GM23248 (cell line): ENCODE data around the gene OPCML.

ENCODE experiments used
- EZH2 ChIP-seq: fragments of 200-600 bp; sonication (generic); IDR thresholded peaks from 2 replicates; pipeline ENCODE4 v1.6.1; 2018; ENCODE audit warnings: antibody characterized with exemption, mild to moderate bottlenecking; ENCODE audit not compliant: insufficient read depth, poor library complexity, severe bottlenecking
- EZH2phosphoT487 ChIP-seq: fragments of 200-600 bp; sonication (generic); IDR thresholded peaks from 2 replicates; pipeline ENCODE4 v1.6.1; 2018; ENCODE audit warnings: antibody characterized with exemption, moderate library complexity, mild to moderate bottlenecking, low read depth; ENCODE audit not compliant: insufficient read depth

DNA sequence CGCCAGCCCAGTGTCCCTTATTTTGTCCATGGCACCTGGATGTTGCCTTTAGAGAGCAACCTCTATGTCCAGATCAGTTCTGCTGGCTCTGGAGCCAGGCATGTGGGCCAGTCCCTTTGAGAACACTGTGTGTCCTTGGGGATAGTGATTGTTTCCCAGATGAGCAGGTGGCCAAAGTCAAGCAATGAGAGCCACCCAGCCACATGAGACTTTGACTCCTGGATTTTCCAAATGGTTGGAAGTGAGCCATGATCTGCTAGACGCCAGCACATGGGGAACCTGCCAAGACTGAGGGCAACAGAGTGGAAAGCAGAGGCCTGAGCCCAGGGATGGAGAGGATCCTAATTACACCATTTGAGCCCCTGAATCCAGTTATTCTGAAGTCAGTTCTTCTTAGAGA, 479.8 kb downstream of the OPCML start:
- TF ChIP-seq EZH2phosphoT487 (no peak), EZH2 (no peak)
